HG03521 (cell line): ENCODE measurements around the gene TMBIM6.
A peak's percentile ranks its signal among the peaks of the same experiment; 100 is the strongest.
"Not testable (repeated sequence)": the region's sequence is repeated elsewhere in the genome, so short reads cannot be mapped to it uniquely, and the experiment has no call there.

ENCODE experiments used
- ATAC-seq: cut with Tn5 transposase; IDR thresholded peaks from one replicate; pipeline ENCODE4 v1.9.1; 2021; ENCODE audit warnings: mild to moderate bottlenecking, moderate library complexity; ENCODE audit not compliant: unreplicated experiment

The TMBIM6 gene, protein sequence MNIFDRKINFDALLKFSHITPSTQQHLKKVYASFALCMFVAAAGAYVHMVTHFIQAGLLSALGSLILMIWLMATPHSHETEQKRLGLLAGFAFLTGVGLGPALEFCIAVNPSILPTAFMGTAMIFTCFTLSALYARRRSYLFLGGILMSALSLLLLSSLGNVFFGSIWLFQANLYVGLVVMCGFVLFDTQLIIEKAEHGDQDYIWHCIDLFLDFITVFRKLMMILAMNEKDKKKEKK

GRCh38 chr12:49740930-49741881, at the start of gene TMBIM6:
TMBIM6 (plus strand) TSS chr12:49741557; CDS start chr12:49752494, 10,937 bp downstream.
- peak; percentile 90 for ATAC-seq

- no peak for ATAC-seq
Measured at GRCh38 chr12:49692851-49693250, 48.5 kb upstream of the TMBIM6 start.

- ATAC-seq: no peak
Measured at GRCh38 chr12:49693931-49694444, 47.4 kb upstream of the TMBIM6 start.

DNA sequence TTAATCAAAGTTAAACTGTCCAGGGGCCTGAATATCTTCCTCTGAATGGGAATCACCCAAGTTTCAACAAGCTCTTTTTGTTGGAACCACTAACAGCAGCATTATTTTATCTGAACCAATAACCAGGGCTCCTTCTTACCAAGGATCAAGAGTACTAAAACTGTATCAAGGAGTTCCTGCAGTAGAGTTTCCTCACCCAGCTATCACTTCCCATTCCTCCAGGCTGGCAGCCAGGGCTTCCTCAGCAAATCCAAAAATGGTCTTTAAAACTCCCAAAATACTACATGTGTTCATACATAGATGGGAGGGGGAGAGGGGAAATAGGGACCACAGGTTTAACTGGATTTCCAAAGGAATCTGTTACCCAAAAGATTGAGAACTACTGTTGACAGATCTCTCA, 44.6 kb upstream of the TMBIM6 start:
- no peak for ATAC-seq

DNA sequence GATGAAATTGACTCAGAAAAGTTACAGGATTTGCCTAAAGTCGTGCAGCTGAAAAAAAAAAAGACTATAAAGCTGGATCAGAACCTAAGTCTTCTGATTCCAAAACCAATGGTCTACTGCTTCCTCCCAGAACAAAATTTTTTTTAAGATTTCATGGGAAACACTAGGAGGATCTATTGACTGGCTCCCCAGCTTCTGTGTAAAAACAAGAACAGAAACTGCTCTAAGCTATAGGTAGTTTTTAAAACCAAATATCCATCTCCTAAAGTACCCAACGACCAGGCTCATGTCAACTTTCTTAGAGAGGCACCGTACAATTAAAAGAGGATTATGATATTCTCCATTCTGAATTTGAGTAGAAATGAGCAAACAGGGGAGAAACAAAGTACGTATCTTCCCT, 43.5 kb upstream of the TMBIM6 start:
- ATAC-seq: no peak

GRCh38 chr12:49698619-49699545, 42.5 kb upstream of the TMBIM6 start:
- peak; percentile 66 for ATAC-seq

DNA sequence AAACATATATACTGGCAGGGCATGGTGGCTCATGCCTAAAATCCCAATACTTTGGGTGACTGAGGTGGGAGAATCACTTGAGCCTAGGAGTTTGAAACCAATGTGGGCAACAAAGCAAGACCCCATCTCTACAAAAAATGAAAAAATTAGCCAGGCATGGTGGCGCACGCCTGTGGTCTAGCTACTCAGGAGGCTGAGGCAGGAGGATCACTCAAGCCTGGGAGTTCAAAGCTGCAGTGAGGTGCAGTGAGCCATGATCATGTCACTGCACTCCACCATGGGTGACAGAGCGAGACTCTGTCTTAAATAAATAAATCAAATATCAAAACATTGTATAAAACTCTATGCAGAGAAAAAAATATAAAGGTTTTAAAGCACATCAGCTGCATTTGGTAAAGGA, 39.3 kb upstream of the TMBIM6 start:
- no peak for ATAC-seq

GRCh38 chr12:49702676-49703215, 38.6 kb upstream of the TMBIM6 start:
- ATAC-seq: no peak

GRCh38 chr12:49703647-49704137, 37.7 kb upstream of the TMBIM6 start:
- no peak for ATAC-seq

- no peak for ATAC-seq
Measured at GRCh38 chr12:49705479-49706134, 35.8 kb upstream of the TMBIM6 start.

DNA sequence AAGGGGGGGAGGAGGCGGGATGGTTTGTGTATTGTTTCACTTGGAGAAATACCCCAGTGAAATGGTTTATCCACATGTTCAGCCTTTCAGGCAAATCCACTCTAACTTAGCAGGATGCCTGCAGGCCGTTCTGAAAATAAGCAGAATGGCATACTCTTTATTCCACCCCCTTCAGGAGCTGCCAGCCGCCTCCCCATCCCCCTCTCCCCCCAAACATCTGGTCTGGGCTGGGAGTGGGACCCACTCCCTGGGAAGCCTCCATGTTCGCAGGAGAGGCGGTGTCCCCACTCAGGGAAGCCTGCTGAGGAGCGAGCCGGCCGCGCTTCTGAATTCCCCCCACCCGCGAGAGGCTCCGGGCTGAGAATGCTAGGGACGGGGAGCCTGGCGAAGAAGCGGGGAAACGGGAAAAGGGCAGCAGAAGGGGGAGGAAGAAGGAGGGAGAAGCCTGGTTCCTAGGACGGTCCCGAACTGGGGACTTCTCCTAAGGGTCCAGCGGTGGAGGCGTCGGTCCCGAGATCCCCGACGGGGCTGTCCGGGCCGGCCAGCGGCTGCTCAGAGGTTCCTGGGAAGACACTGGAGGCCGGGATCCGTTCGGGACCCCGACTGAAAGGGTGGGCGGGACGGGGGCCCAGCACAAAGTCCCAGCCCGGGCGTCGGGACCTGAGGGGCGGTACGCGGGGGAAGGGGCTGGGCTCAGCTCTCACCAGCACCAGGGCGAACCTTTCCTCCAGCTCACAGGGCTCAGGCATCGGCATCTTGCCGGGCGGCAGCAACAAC, 34.8 kb upstream of the TMBIM6 start:
- ATAC-seq: no peak

- peak; percentile 82 for ATAC-seq
Measured at GRCh38 chr12:49707128-49707811, 34.1 kb upstream of the TMBIM6 start, which contains the start of gene FMNL3. FMNL3 (minus strand) TSS chr12:49707405; CDS start chr12:49707180, 225 bp downstream.

DNA sequence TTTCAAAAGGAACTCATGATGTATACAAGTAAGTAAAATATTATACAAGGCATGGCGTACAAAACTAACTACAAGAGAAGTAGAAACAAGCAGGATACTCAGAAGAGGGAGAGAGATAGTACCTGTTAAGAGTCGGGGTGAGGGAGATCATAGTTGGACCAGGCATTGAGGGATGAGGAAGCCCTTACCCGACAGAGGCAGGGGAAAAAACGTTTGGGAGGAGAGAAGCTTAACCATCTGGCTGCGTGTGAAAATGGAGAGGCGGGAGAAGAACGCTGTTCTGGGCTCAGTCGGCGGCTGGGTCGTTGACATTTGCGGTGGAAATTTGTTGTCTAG, 33.6 kb upstream of the TMBIM6 start:
- no peak for ATAC-seq

GRCh38 chr12:49708851-49709250, 32.5 kb upstream of the TMBIM6 start:
- ATAC-seq: no peak

- not testable (repeated sequence) for ATAC-seq
Measured at GRCh38 chr12:49713952-49714351, 27.4 kb upstream of the TMBIM6 start.

- ATAC-seq: peak; percentile 66
Measured at GRCh38 chr12:49716553-49716952, 24.8 kb upstream of the TMBIM6 start.

GRCh38 chr12:49717800-49718199, 23.6 kb upstream of the TMBIM6 start:
- ATAC-seq: not testable (repeated sequence)

DNA sequence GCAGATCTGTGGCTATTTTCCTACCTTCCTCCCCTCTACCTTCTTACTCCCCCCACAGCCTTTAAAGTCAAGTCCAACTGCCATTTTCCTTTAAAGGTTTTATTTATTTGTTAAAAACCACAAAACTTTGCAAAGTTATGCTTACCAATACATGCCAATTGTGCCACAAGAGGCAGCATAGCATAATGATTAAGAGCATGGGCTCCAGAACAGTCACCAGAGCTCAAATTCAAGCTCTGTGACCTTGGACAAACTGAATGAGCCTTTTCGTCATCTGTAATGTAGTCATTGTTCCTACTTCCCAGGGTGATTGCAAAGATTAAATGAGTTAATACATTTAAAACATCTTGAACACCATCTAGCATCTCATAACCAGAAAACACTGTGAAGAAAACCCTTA, 21.1 kb upstream of the TMBIM6 start:
- ATAC-seq: no peak
